NB4 (cell line): ENCODE data around the gene HDAC4.

Experiments
- DNase-seq: peaks from one replicate; pipeline ENCODE4 v3.0.0; 2010; ENCODE audit warnings: low read depth
- H3K4me3 ChIP-seq: one replicate; pipeline ENCODE4 v1.5.1; 2011; ENCODE audit warnings: mild to moderate bottlenecking, low read depth, low read length, moderate library complexity
- CTCF ChIP-seq: IDR thresholded peaks from one replicate; pipeline ENCODE4 v1.5.1; 2012; ENCODE audit warnings: low read depth, low read length
- MYC ChIP-seq: IDR thresholded peaks from 2 replicates; pipeline ENCODE4 v1.6.1; 2011; ENCODE audit warnings: low read depth, low read length
- POLR2A ChIP-seq: IDR thresholded peaks from 2 replicates; pipeline ENCODE4 v1.6.1; 2011; ENCODE audit warnings: mild to moderate bottlenecking; ENCODE audit not compliant: insufficient read length; ENCODE audit errors: extremely low read depth
- TF ChIP-seq, protein P1 (sequence below): IDR thresholded peaks from 2 replicates; pipeline ENCODE4 v1.6.1; 2011; ENCODE audit warnings: low read depth, low read length

HDAC4 gene

GRCh38 chr2:239009589-239009961, 391.2 kb downstream of the HDAC4 start:
- no peak for DNase-seq
- no peak overlapping the region for H3K4me3 ChIP-seq
- no peak for TF ChIP-seq MYC
- no peak for TF ChIP-seq CTCF
- TF ChIP-seq, protein P1, sequence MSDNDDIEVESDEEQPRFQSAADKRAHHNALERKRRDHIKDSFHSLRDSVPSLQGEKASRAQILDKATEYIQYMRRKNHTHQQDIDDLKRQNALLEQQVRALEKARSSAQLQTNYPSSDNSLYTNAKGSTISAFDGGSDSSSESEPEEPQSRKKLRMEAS, result no peak
- no peak for TF ChIP-seq POLR2A

DNA sequence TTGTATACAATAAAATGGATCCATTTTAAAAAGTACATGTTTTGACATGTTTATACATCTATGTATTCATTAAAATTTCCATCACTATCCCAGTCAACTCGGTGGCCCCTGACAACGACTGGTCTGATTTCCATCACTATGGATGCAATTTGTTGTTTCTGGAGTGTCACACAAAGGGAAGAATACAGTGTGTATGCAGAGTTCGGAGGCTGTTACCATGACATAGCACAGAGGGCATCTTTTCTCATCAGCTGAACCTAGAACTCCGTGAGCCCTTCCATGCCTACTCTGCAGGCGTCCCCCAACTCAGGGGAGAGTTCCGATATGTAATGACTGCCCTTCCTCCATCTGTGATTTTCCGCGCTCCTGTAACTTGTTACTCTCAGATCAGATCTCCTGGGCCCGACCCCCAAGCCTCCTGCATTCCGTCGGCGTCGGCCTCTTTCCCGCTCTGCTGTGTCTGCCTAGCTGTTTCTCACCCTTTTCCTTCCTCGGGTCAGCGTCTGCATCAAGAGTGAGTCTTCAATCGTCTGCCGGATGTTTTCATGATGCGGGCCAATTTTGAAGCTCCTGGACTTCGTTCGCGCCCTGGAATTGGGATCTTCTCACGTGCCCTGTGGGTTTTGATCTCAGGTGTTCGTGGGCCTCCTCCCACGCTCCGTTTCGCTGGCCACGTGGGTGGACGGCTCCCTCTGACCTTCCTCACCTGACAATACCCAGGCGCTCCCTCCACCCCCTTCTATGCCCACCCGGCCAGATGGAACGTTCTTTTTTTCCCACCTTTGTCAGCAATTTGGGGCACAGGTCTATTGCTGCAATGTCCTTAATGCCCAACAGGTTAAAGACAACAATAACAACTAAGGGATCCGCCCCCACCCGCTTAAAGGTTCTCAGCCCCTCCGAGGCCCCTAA, 391.9 kb downstream of the HDAC4 start:
- no peak overlapping the region for H3K4me3 ChIP-seq
- TF ChIP-seq, protein P1, result no peak
- TF ChIP-seq MYC (no peak), POLR2A (no peak), CTCF (no peak)
- no peak for DNase-seq

- DNase-seq, result no peak
- TF ChIP-seq MYC (no peak), POLR2A (no peak), CTCF (no peak)
- TF ChIP-seq, protein P1, result no peak
- H3K4me3 ChIP-seq, result no peak overlapping the region
Measured at GRCh38 chr2:239008004-239008403, 392.8 kb downstream of the HDAC4 start.

DNA sequence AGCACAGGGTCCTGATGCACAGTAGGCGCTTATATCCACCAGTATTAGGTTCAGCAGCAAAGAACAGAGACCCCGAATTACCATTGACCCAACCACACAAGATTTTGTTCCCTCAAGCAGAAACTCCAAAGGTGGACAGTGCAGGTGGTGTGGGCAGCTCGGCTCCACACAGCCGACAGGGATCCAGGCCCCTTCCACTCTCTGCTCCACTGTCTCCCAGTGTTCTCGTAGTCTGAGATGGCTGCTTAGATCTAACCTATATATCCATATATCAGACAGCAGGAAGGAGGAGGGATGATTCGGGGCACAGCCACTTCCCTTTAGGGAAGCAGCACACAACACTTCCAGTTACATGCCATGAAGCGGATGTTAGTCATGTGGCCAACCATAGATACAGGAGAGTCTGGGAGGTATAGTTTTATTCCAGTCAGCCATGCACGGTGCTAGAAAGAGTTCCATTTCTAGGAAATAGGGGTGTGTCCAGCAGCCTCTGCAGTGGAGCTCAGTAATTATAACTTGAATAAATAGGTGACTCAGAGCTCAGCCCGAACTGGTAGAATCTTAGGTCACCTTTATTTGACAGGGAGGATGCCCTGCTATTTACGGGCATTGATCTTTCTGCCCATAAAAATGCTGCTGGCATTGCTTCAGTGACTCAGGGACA, 394.1 kb downstream of the HDAC4 start:
- no peak for DNase-seq
- TF ChIP-seq, protein P1, result no peak
- no peak overlapping the region for H3K4me3 ChIP-seq

GRCh38 chr2:239005586-239005985, 395.2 kb downstream of the HDAC4 start:
- H3K4me3 ChIP-seq, result no peak overlapping the region
- DNase-seq, result no peak
- TF ChIP-seq CTCF (no peak), MYC (no peak), POLR2A (no peak)
- TF ChIP-seq, protein P1, result no peak

GRCh38 chr2:239004274-239005015, 396.4 kb downstream of the HDAC4 start:
- no peak for DNase-seq
- H3K4me3 ChIP-seq, result no peak overlapping the region
- TF ChIP-seq CTCF (no peak), MYC (no peak), POLR2A (no peak)
- TF ChIP-seq, protein P1, result no peak
